Lower leg skin (tissue), 4 donors: ENCODE data around the gene DPEP2. TPM values are rescaled to one million over a fixed set of nuclear protein-coding genes. Genes with fewer than 3 reads are reported as not detected.

Experiments
- DNase-seq, 2 donors: peaks; one replicate each; pipeline ENCODE4 v3.0.0-alpha.2; 2019; ENCODE audit warnings: low spot score in 2 of 2
- H3K4me3 ChIP-seq: fragments of 200-600 bp; sonication (generic); 2 replicates; pipeline ENCODE4 v1.5.1; 2017; ENCODE audit warnings: mild to moderate bottlenecking, low read depth; ENCODE audit not compliant: poor library complexity, severe bottlenecking
- POLR2A ChIP-seq, 2 donors: fragments of 450-650 bp; IDR thresholded peaks; one replicate each; pipeline ENCODE4 v1.6.1; 2016 to 2017; ENCODE audit warnings: antibody characterized with exemption in 2 of 2, mild to moderate bottlenecking in 1 of 2, moderate library complexity in 1 of 2
- whole genome bisulfite sequencing, 2 donors: methylation state at CpG; one replicate each; pipeline ENCODE4 v1.1.5; 2018; 5-methylcytosine and 5-hydroxymethylcytosine counted together
- intact Hi-C: fragments of 100-400 bp; cut with DNase I; formaldehyde crosslinking; loops from one replicate; pipeline ENCODE4 v1.15.0; 2023; ENCODE audit warnings: low total_unique reads
- total RNA-seq, 4 donors: library from RNA; depleted of rRNA; stranded (reverse); fragments of >200 nt; gene quantifications; one replicate each; pipeline ENCODE4 v1.1.0, GENCODE V29; 2016
- TF ChIP-seq, protein P1 (sequence below), 3 donors: fragments of 450-650 bp; IDR thresholded peaks; one replicate each; pipeline ENCODE4 v1.5.1; 2016; ENCODE audit warnings: antibody characterized with exemption in 3 of 3, mild to moderate bottlenecking in 3 of 3, moderate library complexity in 2 of 3

Gene DPEP2
- total RNA-seq, 4 donors from 2014 or later, result 0.52 to 5.9 (median 1.7) TPM

DNA sequence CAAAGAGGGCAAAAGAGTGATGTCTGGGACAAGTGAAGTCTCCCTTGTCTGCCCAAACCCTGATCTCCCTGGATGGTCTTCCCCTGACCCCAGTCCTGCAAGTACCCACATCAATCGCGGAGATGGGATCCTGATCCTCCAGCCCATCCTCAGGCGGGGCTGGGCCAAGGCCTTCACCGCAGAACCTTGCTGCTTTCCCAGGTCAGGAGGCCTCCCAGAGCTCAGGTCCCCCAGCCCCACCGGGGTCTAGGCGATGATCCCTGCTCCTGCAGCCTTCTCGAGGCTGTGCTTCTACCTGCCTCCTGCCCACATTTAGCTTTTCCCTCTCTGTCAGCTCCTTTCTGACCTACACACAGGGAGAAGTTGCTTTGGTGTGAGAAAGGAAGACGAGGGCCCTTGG, 37.1 kb downstream of the DPEP2 start:
- no peak overlapping the region for H3K4me3 ChIP-seq
- TF ChIP-seq POLR2A (IDR thresholded peaks at IDR 0.05), result no peak
- TF ChIP-seq, protein P1, sequence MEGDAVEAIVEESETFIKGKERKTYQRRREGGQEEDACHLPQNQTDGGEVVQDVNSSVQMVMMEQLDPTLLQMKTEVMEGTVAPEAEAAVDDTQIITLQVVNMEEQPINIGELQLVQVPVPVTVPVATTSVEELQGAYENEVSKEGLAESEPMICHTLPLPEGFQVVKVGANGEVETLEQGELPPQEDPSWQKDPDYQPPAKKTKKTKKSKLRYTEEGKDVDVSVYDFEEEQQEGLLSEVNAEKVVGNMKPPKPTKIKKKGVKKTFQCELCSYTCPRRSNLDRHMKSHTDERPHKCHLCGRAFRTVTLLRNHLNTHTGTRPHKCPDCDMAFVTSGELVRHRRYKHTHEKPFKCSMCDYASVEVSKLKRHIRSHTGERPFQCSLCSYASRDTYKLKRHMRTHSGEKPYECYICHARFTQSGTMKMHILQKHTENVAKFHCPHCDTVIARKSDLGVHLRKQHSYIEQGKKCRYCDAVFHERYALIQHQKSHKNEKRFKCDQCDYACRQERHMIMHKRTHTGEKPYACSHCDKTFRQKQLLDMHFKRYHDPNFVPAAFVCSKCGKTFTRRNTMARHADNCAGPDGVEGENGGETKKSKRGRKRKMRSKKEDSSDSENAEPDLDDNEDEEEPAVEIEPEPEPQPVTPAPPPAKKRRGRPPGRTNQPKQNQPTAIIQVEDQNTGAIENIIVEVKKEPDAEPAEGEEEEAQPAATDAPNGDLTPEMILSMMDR (IDR thresholded peaks at IDR 0.05), result no peak
- intact Hi-C loops, result no loop called here
- WGBS, 2 donors, result 69 to 77% methylated on average over 8 of the region's 8 CpGs
- DNase-seq, result no peak

DNA sequence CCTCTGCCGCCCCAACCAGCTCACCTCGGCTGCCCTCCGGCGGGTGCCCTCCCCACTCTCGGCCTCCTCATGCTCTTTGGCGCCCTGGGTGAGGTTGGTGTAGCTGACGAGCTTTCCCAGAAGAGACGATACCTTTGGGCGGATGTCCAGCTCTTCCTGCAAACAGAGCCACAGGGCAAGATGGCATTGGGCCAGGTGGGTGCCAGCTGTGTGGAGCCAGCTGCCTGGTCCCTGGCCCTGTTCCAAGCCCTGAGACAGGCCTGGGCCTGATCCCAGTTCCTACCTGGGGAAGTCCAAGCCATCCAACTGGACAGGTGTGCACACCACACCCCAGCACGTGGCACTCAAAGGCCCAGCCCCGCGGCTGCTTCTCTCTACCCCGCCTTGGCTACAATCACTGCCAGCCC, 37.7 kb downstream of the DPEP2 start:
- intact Hi-C loops, result no loop called here
- 56 to 59% methylated on average over 12 to 13 of the region's 13 CpGs for WGBS, 2 donors
- TF ChIP-seq POLR2A (IDR thresholded peaks at IDR 0.05), result no peak
- TF ChIP-seq, protein P1 (IDR thresholded peaks at IDR 0.05), result no peak
- H3K4me3 ChIP-seq, result no peak overlapping the region
- peak in 1 of 2 donors; percentile 68 for DNase-seq

DNA sequence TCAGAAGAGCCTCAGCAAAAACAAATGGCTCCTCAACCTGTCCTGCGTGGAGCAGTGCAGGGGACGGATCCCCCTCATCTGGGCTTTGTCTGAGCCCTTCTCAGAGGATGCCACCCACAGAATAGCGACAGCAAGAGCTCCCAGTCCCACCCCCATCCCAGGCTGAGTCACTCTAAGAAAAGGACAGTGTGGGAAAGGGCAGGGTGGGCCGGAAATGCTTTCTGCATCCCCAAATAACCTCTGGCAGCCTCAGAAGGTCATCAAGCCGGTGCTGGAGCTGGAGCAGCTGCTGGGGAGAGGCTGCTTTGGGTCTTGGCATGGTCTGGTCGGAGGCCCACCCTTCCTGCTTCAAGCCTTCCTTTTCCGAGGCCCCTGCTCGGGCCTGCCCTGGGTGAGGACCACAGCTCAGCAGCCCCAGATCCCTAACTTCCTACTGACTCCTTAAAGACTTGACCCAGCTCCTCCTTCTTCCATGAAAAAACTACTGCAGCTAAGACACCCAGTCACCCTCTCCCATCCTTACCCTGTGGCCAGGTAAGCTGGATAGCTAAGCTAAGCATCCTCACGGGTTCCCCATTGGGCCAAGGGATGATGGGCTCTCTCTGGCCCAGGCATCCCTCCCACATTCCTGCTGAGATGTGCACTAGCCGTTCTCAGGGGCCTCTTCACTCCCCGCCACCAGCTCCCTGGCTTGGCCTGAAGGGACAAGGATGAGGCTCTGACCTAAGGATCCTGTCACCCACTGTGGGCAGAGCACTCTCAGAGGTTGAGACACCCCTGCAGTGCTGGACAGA, 39.6 kb downstream of the DPEP2 start:
- intact Hi-C loops, result no loop called here
- DNase-seq, result peak in 1 of 2 donors; percentile 68
- WGBS, 2 donors, result 48 to 54% methylated on average over 11 of the region's 11 CpGs
- TF ChIP-seq, protein P1 (IDR thresholded peaks at IDR 0.05), result no peak
- no peak for TF ChIP-seq POLR2A (IDR thresholded peaks at IDR 0.05)
- no peak overlapping the region for H3K4me3 ChIP-seq

DNA sequence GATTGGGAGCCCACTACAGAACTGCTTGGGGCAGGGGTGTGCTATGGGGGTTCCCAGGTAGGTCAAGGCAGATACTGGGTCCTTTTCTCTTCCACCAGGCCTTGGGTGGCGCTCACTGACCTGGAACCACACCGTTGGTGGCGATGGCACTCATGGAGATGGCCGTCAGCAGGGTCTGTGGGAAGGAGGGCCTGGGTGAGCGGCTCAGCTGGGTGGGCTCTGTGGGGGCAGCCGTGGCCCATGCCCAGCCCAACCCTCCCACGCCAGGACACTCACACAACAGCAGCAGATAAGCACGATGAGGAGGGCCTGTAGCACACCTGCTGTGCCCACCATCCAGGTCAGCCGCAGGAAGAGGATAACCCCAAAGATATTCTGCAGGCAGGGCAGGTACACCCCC, 41.7 kb downstream of the DPEP2 start:
- H3K4me3 ChIP-seq, result no peak overlapping the region
- intact Hi-C loops, result no loop called here
- DNase-seq, result no peak
- 95 to 97% methylated on average over 9 of the region's 9 CpGs for WGBS, 2 donors
- TF ChIP-seq POLR2A (IDR thresholded peaks at IDR 0.05), result no peak
- TF ChIP-seq, protein P1 (IDR thresholded peaks at IDR 0.05), result no peak

DNA sequence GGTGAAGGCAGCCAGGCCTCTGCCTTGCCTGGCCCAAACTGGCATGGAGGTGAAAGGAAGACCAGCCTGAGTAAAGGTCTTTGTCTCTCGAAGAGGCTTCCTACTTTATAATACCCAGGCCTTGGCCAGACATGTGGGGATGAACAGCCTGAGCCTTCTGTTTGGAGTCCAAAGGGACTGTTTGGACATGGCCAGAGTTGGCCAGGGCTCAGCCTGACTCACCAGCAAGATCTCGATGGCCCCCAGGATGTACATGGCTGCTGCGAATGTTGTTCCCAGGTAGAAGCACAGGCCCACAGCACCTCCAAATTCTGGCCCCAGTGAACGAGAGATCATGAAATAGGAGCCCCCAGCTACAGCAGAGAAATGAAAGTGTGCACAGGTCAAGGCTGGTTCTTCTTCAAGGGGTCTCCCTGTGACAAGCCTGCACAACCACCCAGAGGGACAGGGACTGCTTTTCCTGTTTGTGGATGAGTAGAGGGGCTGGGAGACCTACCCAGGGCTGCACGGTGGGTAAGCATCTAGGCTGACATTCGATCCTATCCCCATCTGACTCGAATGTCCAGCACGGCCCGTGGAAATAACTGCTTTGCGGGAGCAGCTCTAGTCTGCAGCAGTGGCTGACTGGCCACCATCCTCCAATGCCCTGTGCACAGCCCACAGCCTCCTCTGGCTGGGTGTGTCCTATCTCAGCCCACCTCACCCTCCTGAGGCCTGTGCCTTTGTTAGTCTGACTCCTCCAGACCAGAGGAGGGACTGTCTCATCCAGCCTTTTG, 44.7 kb downstream of the DPEP2 start:
- no peak overlapping the region for H3K4me3 ChIP-seq
- WGBS, 2 donors, result 85 to 91% methylated on average over 10 of the region's 10 CpGs
- DNase-seq, result no peak
- TF ChIP-seq, protein P1 (IDR thresholded peaks at IDR 0.05), result no peak
- no peak for TF ChIP-seq POLR2A (IDR thresholded peaks at IDR 0.05)
- intact Hi-C loops, result no loop called here
